CD4-positive, alpha-beta T cell treated with Interleukin-15 for 4 hours (primary cell): ENCODE results near the gene CPED1.

ENCODE experiments used
- DNase-seq: peaks from one replicate; pipeline ENCODE4 v3.0.0-alpha.2; 2020; ENCODE audit warnings: low spot score

The CPED1 gene

DNA sequence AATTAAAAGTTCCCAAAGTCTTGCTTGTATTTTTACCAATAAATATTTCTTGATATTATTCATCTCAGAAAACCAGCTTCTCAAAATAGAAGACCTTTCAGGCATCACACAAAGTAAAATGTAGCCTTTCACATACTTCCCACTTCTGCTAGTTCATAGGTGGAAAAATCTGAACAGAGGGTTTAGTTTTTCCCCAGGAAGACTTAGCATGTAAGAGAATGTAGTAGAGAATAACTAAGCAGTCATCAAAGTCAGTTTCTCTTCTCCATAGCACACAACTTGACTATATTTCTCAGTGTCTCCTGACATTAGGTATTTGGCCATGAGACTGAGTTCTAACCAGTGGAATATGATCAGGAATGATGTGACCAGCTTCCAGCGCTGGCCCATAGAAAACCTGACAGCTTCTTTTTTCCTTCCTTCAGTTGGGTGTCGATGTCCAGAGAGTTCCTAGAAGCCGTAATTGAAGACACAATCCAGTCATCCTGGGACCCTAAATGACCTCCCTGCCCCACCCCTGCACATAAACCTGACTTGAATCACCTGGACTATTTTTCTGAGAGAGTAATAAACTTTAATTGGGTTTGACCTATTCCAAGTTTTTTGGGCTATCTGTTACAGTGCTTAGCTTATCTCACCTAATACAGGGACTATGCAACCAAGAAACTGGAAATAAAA is 272.8 kb downstream of the CPED1 start:
- DNase-seq, result no peak

DNA sequence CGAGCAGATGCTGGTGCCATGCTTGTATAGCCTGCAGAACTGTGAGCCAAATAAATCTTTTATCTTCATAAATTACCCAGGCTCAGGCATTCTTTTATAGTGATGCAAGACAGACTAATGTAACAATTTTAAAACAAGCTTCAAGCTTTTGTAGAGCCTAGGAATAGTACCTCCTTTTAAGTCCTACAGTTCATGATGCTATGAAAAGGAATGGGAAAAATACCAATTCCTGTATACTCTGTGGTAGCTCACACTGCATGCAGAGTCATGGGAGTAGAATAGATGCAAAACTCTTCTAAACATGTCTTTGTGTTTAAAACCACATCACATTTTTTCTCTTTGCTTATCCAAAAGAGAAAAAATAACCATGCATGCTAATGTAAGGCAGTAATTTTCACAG is 273.7 kb downstream of the CPED1 start:
- no peak for DNase-seq

DNA sequence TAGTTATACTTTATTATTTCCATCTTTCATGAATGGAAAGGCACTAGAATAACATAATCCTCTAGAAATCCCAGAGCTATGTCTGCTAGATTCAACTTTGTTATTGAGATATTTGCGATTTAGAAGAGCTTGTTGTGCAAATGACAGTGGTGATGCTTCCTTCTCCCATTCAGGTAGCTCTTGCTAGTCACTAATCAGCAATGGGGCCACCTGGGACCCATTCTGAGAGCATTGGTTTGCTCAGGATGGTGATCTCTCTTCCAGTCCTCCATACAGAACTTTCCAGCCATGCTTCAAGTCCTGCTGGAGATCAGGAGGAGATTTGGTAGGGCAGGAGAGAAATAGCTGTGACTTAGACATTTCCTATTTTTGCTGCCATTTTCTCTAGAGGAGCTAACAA is 274.5 kb downstream of the CPED1 start:
- no peak for DNase-seq

DNA sequence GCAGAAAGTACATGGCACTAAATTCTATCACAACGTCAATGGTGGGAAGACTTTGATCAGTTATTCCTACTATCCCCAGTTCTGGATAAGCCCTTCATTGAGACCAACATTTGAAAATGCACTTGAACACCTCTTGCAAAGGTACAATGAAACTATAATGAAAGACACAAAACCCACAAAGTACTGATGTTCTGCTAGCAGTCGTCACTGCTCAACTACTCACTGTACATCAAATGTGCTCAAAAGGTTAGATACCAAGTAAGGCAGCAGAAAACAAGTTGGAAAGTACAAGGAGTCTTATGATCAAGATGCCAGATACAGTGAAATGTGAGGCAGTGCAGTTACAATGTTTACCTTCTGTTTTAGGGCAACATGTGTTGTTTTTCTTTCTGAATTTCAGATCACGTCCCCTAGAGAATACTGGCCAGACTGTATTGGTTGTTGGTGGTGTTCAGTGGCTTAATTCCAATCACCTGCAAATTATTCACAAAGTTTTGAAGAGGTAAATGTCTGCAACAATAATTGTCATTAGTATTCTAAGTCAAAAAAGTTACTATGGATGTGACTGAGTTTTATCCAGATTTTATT is 277.9 kb downstream of the CPED1 start:
- no peak for DNase-seq

DNA sequence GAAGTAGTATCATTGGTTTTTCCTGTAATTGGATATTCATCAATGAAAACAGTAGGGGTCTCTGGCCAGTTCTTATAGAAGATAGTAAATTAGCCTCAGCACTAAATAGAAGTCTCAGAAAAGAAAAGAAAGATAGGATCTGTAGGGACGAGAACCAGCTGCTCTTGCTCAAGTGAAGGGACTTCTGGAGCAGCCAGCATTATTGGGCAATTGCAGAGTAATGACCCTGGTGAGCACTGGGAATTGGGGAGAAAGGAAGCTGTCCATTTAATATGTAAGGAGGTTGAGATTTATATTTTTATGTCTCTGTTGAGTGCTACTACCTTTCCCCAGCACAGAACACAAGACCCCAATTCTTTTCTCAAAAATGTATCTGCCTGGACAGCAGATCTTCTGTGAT is 279.1 kb downstream of the CPED1 start:
- DNase-seq, result no peak

DNA sequence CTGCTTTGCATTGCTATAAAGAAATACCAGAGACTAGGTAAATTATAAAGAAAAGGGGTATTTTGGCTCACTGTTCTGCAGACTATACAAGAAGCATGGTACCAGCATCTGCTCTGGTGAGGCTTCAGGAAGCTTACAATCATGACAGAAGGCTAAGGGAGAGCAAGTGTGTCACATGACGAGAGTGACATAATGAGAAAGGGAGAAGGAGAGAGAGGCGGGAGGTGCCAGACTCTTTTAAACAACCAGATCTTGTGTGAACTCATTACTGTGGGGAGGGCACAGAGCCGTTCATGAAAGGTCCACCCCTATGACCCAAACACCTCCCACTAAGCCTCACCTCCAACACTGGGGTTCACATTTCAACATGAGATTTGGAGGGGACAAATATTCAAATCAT is 281.3 kb downstream of the CPED1 start:
- DNase-seq, result no peak

DNA sequence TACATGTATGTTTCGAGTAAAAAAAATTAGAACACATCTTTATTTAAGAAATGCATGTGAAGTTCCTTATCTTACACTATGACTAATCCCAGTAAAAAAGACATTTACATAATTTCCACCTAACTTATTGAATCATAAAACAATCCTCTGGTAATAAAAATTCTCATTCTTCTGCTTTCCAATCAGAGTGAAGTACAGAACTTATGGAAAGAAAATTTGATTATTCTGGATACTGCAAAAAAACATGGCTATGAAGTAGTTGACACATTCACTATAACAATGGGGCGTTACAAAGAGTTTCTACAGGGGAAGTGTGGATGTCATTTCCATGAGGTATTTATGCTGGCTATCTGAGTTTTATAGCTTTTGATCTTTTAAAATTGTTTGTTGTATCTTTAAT is 282.6 kb downstream of the CPED1 start:
- no peak for DNase-seq

DNA sequence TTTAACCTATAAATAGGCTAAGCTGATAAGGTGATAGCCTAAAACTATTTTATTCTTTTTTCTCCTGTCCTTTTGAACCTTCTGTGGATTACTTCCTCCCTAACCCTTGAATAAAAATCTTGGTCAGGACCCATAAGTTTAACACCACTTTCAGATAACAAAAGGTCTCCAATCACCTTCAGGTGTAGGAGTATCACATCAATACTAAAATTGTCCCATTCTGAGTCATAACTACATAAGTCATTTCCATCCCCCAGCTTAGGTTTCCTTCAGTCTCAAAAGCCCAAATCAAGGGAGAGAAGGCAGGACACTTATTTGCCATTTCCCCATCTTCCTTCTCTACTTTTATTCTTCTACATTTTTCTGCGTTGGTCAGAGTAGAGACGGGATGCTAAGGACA is 283.4 kb downstream of the CPED1 start:
- no peak for DNase-seq

DNA sequence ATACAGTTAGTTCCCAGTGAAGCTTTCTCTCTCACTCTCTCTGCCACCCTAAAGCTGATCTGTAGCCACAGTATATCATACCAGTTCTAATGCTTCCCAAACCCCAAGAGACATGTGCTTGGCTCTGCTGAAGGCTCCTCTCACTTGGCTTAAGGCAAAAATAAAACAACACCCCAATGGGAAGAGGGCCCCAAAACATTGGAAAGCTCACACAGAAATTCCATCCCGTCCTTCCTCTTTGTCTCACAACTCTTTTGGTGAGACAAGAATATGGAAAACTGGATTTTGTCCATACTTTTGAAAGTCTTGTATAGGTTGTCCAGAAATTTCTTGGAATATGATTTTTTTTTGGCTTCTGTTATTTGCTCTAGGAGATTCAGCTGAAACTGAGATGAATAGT is 284.2 kb downstream of the CPED1 start:
- no peak for DNase-seq

DNA sequence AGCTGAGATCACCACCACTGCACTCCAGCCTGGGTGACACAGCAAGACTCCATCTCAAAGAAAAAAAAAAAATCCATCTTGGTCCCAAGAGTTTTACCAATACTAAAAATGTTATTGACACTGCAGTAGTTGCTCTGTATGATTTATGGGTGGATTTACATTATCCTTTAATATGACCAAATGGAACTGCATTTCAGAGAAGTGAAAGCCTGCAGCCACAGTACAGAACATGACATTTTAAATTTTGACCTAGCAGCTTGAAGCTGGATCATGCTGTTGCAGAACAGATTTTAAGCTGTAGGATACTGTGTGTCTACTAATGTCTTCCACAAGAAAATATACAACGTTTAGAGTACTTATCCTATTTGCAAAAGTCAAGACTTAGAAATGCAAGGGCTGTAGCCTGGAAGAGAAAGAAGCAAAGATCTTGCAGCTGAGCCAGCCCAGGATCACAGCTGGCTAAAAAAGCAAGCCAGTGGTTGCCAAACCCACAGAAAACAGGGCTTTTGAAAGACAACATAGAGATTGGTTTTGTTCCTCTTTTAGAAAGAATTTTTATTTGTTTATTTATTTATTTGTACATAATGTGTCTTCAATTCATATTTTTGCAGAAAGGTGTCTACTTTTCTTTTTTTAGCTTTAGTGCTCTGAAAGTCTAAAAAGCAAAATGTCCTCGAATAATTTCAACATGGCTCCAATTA is 285.1 kb downstream of the CPED1 start:
- no peak for DNase-seq

DNA sequence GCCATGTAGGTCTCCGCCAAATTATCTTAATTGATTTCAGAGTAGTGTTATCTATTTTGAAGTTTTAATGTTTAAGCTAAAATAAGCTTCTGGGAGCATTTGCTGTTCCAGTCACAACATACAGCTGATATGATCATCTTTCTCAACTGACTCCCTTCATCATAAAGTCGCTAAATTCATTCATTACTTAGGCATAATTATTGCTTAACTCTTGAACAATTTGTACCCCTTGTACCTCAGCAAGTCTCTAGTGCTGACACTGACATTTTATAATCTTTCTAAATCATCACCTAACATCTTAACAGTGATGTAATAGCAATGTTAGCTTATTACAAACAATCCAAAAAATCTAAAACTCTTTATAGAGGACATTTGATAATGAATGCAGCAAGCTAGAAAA is 286.0 kb downstream of the CPED1 start:
- DNase-seq, result no peak

DNA sequence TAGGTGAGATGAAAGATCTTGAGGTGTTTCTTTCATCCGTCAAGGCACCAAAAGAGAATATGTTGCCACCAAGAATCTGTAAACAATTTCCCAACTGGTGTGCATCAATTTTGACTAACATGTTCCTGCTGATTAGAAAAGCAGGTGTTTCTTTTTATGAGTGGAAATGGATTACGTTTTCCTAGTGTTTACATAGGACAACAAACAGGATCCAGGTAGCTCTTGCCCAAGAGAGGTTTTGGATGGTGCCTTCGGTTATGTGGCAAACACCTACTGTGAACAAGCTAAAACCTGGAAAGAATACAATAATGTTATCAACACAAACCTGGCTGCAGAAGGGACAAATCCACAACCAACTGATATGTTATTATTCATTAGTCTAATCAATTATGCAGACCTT is 286.7 kb downstream of the CPED1 start:
- DNase-seq, result no peak

DNA sequence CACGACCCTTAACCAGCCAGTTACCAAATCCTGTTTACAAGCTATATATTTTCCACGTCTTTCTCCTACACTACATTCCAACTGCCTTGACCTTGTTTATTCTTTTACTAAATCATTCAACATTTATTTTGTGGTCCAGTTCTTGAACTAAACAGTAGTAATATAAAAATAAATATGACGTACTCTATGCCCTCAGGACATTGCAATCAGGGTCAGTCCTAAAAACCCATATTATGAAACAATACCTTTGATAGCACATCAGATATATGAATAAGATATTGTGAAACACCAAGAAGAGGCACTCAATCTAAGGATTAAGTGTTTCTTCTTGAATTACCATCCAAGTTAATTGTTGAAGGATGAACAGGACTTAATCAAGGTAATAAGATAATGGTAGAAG is 287.8 kb downstream of the CPED1 start:
- DNase-seq, result no peak

DNA sequence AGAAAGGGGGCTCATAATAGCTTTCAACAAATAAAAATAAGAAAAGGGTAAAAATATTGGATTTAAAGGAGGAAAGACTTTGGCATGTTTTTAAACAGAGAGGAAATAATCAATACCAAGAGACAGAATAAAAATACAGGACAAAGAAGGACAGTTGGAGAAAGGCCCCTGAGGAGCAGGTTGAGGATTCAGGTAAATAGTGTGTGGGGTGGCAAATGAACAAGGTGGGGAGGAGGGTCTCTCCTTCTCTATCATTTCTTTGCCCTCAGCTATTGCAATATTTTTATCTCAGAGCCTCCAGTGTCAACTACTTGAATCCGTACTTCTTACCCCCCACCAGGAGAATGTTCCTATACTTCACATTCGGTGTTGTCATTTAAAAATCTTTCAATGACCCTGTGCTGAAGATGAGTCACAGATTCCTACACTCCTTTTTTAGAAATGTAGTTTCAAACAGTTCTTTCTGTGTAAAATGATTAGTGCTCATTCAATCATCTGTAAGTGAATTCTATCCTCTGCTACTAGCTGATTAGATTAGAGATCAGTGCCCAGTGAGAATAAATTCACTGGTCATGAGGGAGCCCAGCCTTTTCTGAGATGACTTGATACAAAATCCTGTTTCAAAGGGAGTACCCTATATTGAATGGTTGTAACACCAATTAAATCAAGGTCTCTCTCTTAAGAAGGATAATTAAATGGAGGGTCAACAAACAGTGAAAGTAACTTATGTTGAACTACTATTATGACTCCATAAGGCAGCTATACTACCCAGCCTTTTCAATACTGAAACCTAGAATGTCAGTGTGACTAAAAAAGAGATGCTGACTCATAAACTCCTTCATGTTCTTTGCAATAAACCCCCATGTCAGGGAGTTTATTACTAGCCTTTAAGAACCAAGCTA is 289.9 kb downstream of the CPED1 start:
- DNase-seq, result no peak

DNA sequence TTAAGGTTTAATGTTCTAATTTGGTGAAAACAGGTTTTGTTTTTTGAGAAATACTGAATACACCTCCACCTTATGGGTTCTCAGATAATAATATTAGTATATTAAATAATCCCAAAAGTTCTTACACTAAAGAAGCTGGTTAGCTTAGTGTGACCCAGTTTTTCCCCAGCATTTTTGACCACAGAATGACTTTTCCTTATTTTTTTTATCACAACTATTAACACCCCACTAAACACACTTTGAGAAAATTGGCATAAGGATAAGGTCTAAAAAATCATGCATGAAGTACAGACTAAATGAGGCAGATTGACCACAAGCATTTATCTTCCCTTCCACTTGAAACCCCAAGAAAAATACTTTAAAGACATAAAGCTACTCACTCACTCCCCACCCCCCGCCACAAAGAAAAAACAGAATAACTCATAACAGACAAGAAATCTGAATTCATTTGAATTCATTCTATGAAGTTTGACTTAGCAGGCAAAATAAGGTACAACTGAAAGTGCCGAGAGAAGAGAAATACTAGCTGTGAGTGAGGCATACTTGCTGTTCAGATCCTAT is 290.6 kb downstream of the CPED1 start:
- DNase-seq, result no peak

DNA sequence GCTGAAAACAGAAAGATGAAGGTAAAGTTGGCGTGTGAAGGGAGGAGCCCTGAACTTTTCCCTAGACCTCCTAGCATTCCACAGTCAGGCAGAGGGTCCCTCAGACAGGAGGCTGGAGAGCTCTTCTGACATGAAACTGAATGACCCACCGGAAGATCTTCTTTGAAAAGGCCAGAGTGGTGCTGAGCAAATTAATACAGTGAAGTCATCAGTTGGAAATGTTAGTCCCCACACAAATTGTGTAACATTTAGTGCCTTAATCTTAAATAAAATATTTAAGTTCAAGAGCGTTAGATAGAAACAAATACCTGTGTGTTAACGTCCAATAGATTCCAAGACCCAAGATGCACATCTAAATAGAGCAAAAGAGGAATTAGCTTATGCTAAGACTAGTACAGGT is 291.3 kb downstream of the CPED1 start:
- DNase-seq, result no peak

DNA sequence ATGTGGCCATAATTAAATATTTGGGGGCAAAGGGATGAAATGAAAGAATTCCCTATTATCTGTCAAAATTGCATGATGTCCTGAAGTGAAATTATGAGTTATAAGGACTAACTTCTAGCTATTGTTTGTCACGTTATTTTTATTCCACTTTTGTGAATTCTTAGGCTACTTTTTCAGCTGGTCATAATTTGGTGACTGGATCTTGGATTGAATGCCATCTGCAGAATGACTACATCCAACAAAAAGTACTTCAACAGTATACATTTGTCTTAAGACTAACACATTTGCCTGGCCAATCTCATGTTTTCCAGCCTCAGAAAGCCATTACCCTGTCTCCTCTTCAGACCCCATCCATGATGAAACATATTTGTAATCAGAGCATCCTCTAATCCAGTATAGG is 292.1 kb downstream of the CPED1 start:
- no peak for DNase-seq

DNA sequence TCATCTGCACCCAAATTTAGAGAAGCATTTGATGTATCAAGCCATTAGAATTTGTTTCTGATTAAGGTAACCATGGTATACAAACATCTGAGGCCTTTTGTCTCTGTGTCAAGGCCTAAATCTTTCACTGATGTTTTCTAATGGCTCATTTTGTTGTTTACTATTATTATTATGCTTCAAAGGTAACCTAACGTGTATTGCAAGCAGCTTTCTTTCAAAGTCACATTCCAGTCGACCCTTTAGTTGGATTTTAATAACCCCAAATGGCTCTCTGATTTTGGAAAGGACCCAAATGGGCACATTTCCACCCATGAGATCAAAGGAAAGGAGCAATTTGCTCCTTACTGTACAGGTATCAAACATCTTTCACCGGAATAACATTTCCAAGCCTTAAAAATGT is 293.6 kb downstream of the CPED1 start:
- DNase-seq, result no peak

DNA sequence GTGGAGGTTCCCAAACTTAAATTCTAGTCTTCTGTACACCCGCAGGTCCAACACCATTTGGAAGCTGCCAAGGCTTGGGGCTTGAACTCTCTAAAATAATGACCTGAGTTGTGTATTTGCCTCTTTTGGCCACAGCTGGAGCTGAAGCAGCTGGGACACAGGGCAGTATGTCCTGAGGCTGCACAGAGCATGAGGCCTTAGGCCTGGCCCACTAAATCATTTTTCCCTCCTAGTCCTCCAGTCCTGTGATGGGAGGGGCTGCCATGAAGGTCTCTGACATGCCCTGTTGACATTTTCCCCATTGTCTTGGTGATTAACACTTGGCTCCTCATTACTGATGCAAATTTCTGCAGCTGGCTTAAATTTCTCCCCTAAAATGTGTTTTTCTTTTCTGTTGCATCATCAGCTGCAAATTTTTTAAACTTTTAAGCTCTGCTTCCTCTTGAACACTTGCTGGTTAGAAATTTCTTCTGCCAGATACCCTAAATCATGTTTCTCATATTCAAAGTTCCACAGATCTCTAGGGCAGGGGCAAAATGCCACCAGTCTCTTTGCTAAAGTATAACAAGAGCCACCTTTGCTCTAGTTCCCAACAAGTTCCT is 296.7 kb downstream of the CPED1 start:
- DNase-seq, result no peak

DNA sequence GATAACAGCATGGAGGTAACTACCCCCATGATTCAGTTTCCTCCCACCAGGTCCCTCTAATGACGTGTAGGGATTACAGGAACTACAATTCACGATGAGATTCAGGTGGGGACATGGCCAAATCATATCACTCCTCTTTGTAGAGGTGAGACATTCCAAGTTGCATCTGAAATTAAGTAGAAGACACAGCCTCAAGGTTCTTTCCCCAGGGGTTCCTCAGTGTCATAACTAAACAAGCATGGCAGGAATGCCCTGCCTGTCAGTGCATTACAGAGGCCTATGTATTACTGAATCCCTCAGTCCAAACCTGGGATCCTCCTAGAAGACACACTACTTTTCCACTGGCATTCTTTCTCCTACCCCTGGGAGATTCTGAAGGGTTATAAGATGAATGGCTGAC is 297.7 kb downstream of the CPED1 start:
- no peak for DNase-seq

DNA sequence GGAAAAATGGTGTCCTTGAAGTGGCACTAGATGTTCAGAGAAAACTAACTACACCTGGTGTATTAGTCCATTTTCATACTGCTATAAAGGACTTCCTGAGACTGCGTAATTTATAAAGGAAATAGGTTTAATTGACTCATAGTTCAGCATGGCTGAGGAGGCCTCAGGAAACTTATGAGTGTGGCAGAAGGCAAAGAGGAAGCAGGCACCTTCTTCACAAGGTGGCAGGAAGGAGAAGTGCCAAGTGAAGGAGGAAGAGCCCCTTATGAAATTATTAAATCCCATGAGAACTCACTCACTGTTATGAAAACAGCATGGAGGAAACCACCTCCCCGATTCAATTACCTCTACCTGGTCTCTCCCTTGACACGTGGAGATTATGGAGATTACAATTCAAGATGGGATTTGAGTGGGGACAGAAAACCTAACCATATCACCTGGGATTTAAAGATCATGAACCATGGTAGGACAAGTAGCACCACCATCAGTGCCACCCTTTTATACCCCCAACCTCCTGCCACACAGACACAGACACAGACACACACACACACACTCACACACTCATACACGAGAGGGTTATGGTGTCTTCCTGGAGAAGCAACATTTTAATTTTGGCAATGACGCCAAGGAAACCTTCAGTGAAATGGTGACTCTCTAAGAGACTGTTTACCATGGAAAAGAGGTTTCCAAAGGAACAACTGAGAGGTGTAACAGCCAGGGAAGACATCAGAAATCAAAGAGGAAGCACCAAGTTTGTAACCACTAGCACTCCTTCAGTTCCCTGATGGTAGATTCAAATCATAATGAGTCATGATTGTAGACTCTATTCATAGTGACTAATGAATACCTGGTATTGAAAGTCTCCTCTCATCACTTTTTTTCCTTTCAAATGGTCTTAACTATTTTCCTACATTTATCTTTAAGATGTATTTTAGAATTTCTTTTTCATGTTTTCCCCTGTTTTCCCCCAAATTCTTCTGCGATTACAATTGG is 298.5 kb downstream of the CPED1 start:
- DNase-seq, result no peak
